ENCODE measurements around the gene HOXC9. TPM values are rescaled to one million over a fixed set of nuclear protein-coding genes. Genes with fewer than 3 reads are reported as not detected.
A peak's percentile ranks its signal among the peaks of the same experiment; 100 is the strongest.

Gene HOXC9
- polyA plus RNA-seq, 1 of the 3 experiments (the other 2 are of a cell fraction) = 1.9 TPM

GRCh38 chr12:53993162-53994008, 6.6 kb upstream of the HOXC9 start:
- Histone ChIP-seq H3K4me2 (no peak overlapping the region), H3K9me3 (no peaks in the 10 kb centered on the region), H3K36me3 (replicated peaks in 1 of 2; ENCODE audit: control insufficient read depth in 1 of 2, insufficient read depth in 2 of 2, low read length in 1 of 2) (no peaks in the 10 kb centered on the region), H3K79me2 (ENCODE audit: insufficient read depth) (no peaks in the 10 kb centered on the region), H3K27me3 (ENCODE audit: insufficient read depth) (peaks cover 88% of the 10 kb centered on the region), H3K4me1 (ENCODE audit: control insufficient read depth in 1 of 2, insufficient read depth in 2 of 2, low read depth in 1 of 2, low read length in 1 of 2) (peaks cover 0 to 4% of the 10 kb centered on the region in 2 experiments; a peak in 2 of 4 replicates), H4K20me1 (ENCODE audit: insufficient read depth) (no peaks in the 10 kb centered on the region), H3K9ac (no peak overlapping the region), H2AFZ (ENCODE audit: low read depth) (no peak overlapping the region), H3K4me3 (ENCODE audit: low read depth in 2 of 2, low read length in 1 of 2) (no peak overlapping the region), H3K9me2 (no peaks in the 10 kb centered on the region), H3F3A (replicated peaks; ENCODE audit: insufficient read depth) (peaks cover 5% of the 10 kb centered on the region), H3K27ac (ENCODE audit: low read depth in 2 of 2, low read length in 1 of 2) (no peak overlapping the region)
- TF ChIP-seq FOSL2 (IDR thresholded peaks at IDR 0.05; ENCODE audit: borderline replicate concordance, low read depth) (no peak), EZH2phosphoT487 (IDR thresholded peaks at IDR 0.05; ENCODE audit: borderline replicate concordance, low read depth) (peak; percentile 61; the same call in 1 of the 2 replicates)
- DNase-seq = no peak
- ChIA-PET CTCF (interaction anchor here (0.8 to 24.5 kb wide), 11 partner anchors 9 to 247 kb away, joined by 3 to 568 read pairs (median 5); partner anchors contain the start of genes HOXC10, HOXC5 and SMUG1), POLR2A (interaction anchor here (0.6 kb wide), 1 partner anchor 322 kb away, joined by 5 read pairs; no protein-coding TSS in a partner anchor)
- 60% methylated on average over 18 of the region's 18 CpGs for WGBS (ENCODE audit: low lambda C conversion rate)

- Histone ChIP-seq H3K27ac (ENCODE audit: low read depth in 2 of 2, low read length in 1 of 2) (no peak overlapping the region), H3K4me3 (ENCODE audit: low read depth in 2 of 2, low read length in 1 of 2) (no peak overlapping the region), H3K4me1 (ENCODE audit: control insufficient read depth in 1 of 2, insufficient read depth in 2 of 2, low read depth in 1 of 2, low read length in 1 of 2) (peaks cover 0 to 6% of the 10 kb centered on the region in 2 experiments; a peak in 2 of 4 replicates), H3F3A (replicated peaks; ENCODE audit: insufficient read depth) (peaks cover 5% of the 10 kb centered on the region), H3K4me2 (no peak overlapping the region), H2AFZ (ENCODE audit: low read depth) (no peak overlapping the region), H3K9me2 (no peaks in the 10 kb centered on the region), H3K9ac (no peak overlapping the region), H3K9me3 (no peaks in the 10 kb centered on the region), H3K27me3 (ENCODE audit: insufficient read depth) (peaks cover 86% of the 10 kb centered on the region), H4K20me1 (ENCODE audit: insufficient read depth) (no peaks in the 10 kb centered on the region), H3K36me3 (replicated peaks in 1 of 2; ENCODE audit: control insufficient read depth in 1 of 2, insufficient read depth in 2 of 2, low read length in 1 of 2) (no peaks in the 10 kb centered on the region), H3K79me2 (ENCODE audit: insufficient read depth) (no peaks in the 10 kb centered on the region)
- TF ChIP-seq REST (IDR thresholded peaks at IDR 0.05; ENCODE audit: low read depth, low read length) = no peak
- TF ChIP-seq GATA2 (CRISPR knock-in tag; IDR thresholded peaks at IDR 0.05) = no peak
- TF ChIP-seq MEF2A (IDR thresholded peaks at IDR 0.05; ENCODE audit: borderline replicate concordance, low read depth) = no peak
- TF ChIP-seq JUND (IDR thresholded peaks at IDR 0.05) = no peak
- TF ChIP-seq YY1 (IDR thresholded peaks at IDR 0.05; ENCODE audit: low read depth) = no peak
- TF ChIP-seq NFIC (IDR thresholded peaks at IDR 0.05; ENCODE audit: borderline replicate concordance) = no peak
- no peak for TF ChIP-seq CHD2 (IDR thresholded peaks at IDR 0.05; ENCODE audit: low read length, partially characterized antibody)
- no peak for TF ChIP-seq RCOR1 (IDR thresholded peaks at IDR 0.05; ENCODE audit: low read length)
- TF ChIP-seq NRF1 (IDR thresholded peaks at IDR 0.05; ENCODE audit: low read depth, low read length) = no peak
- TF ChIP-seq POLR2AphosphoS5 (IDR thresholded peaks at IDR 0.05; ENCODE audit: low read depth, low read length) = no peak
- ChIA-PET POLR2A (interaction anchor here (0.6 kb wide), 1 partner anchor 322 kb away, joined by 5 read pairs; no protein-coding TSS in a partner anchor), CTCF (interaction anchor here (1.4 to 24.5 kb wide), 7 partner anchors 7 to 221 kb away, joined by 3 to 568 read pairs (median 188); partner anchors contain the start of genes HOXC10 and SMUG1)
- no peak for DNase-seq
- WGBS (ENCODE audit: low lambda C conversion rate) = 27% methylated on average over 14 of the region's 19 CpGs
These were observed 6.0 kb upstream of the HOXC9 start for GRCh38 chr12:53994009-53994263.

All from SK-N-SH (cell line).